Measurements from ENCODE around the gene VSTM4.

GRCh38 chr10:49056356-49056755 lies 59.0 kb downstream of the VSTM4 start:
- TF ChIP-seq RXRA (IDR thresholded peaks at IDR 0.05): no peak
- no peak for TF ChIP-seq GABPA (IDR thresholded peaks at IDR 0.05 in 1 of 2, conservative IDR thresholded peaks at IDR 0.05 in 1 of 2)
- TF ChIP-seq CTCF (IDR thresholded peaks at IDR 0.05; ENCODE audit: low read depth, low read length, missing input control): no peak
- TF ChIP-seq MAX (IDR thresholded peaks at IDR 0.05): no peak
- no peak for TF ChIP-seq TAF1 (conservative IDR thresholded peaks at IDR 0.05)
- TF ChIP-seq REST (IDR thresholded peaks at IDR 0.05): no peak
- TF ChIP-seq NR2F2 (IDR thresholded peaks at IDR 0.05): no peak
- no peak for TF ChIP-seq RAD21 (IDR thresholded peaks at IDR 0.05)
- TF ChIP-seq HNF4A (conservative IDR thresholded peaks at IDR 0.05): no peak
- no peak for TF ChIP-seq EGR1 (IDR thresholded peaks at IDR 0.05; ENCODE audit: low read depth in 2 of 2)

Data from liver (tissue), 3 donors.